Measurements from ENCODE around the gene PLCG1. TPM values are rescaled to one million over a fixed set of nuclear protein-coding genes. Genes with fewer than 3 reads are reported as not detected.

PLCG1 gene
- total and polyA plus RNA-seq, 8 donors: 64.9 to 251 (median 202) TPM

GRCh38 chr20:41179961-41180360 is 42.6 kb downstream of the PLCG1 start:
- no peaks in the 10 kb centered on the region for H3K4me1 ChIP-seq
- peaks cover 0 to 18% of the 10 kb centered on the region in 2 donors for H3K36me3 ChIP-seq
- H3K27ac ChIP-seq: peak overlapping the region in 1 of 2 donors; percentile 42
- ATAC-seq: no peak
- DNase-seq: no peak
- TF ChIP-seq CTCF (IDR thresholded peaks at IDR 0.05): no peak
- H3K9me3 ChIP-seq: no peaks in the 10 kb centered on the region
- no peaks in the 10 kb centered on the region for H3K27me3 ChIP-seq
- intact Hi-C loops (cut with DNase I): loop anchor here in 1 of 2 donors (10.0 kb wide), 1 partner anchor 45 kb away; no protein-coding TSS in a partner anchor
- no peak overlapping the region for H3K4me3 ChIP-seq

GRCh38 chr20:41180599-41181333 is 43.4 kb downstream of the PLCG1 start:
- Histone ChIP-seq H3K27me3 (no peaks in the 10 kb centered on the region), H3K27ac (peak overlapping the region in 1 of 2 donors; percentile 42), H3K36me3 (peaks cover 0 to 13% of the 10 kb centered on the region in 2 donors), H3K9me3 (no peaks in the 10 kb centered on the region), H3K4me1 (no peaks in the 10 kb centered on the region), H3K4me3 (no peak overlapping the region)
- intact Hi-C loops (cut with DNase I): no loop called here
- no peak for TF ChIP-seq CTCF (IDR thresholded peaks at IDR 0.05)
- ATAC-seq (peak; percentile 53), DNase-seq (no peak)

GRCh38 chr20:41181567-41181966 is 44.2 kb downstream of the PLCG1 start:
- no peaks in the 10 kb centered on the region for H3K4me1 ChIP-seq
- DNase-seq (no peak), ATAC-seq (no peak)
- no peak for TF ChIP-seq CTCF (IDR thresholded peaks at IDR 0.05)
- no peaks in the 10 kb centered on the region for H3K27me3 ChIP-seq
- no peak overlapping the region for H3K27ac ChIP-seq
- H3K36me3 ChIP-seq: peaks cover 0 to 13% of the 10 kb centered on the region in 2 donors
- H3K4me3 ChIP-seq: no peak overlapping the region
- no peaks in the 10 kb centered on the region for H3K9me3 ChIP-seq
- intact Hi-C loops (cut with DNase I): no loop called here

GRCh38 chr20:41182296-41183212 is 45.2 kb downstream of the PLCG1 start:
- Histone ChIP-seq H3K9me3 (no peaks in the 10 kb centered on the region), H3K27me3 (no peaks in the 10 kb centered on the region), H3K27ac (no peak overlapping the region), H3K4me1 (no peaks in the 10 kb centered on the region), H3K36me3 (peaks cover 0 to 13% of the 10 kb centered on the region in 2 donors), H3K4me3 (no peak overlapping the region)
- TF ChIP-seq CTCF (IDR thresholded peaks at IDR 0.05): no peak
- DNase-seq: no peak
- intact Hi-C loops (cut with DNase I): no loop called here
- ATAC-seq: no peak

- no peak for ATAC-seq
- no peaks in the 10 kb centered on the region for H3K9me3 ChIP-seq
- H3K4me1 ChIP-seq: no peaks in the 10 kb centered on the region
- no peak overlapping the region for H3K27ac ChIP-seq
- H3K4me3 ChIP-seq: no peak overlapping the region
- no peaks in the 10 kb centered on the region for H3K27me3 ChIP-seq
- DNase-seq: no peak
- H3K36me3 ChIP-seq: peaks cover 0 to 13% of the 10 kb centered on the region in 2 donors
- intact Hi-C loops (cut with DNase I): no loop called here
- TF ChIP-seq CTCF (IDR thresholded peaks at IDR 0.05): no peak
Measured at GRCh38 chr20:41183391-41183790, 46.0 kb downstream of the PLCG1 start.
